ENCODE results near the gene CDK16. TPM values are rescaled to one million over a fixed set of nuclear protein-coding genes. Genes with fewer than 3 reads are reported as not detected.

CDK16 gene
- total RNA-seq, 2 experiments from 2014 or later: 68.5 to 86.1 TPM

DNA sequence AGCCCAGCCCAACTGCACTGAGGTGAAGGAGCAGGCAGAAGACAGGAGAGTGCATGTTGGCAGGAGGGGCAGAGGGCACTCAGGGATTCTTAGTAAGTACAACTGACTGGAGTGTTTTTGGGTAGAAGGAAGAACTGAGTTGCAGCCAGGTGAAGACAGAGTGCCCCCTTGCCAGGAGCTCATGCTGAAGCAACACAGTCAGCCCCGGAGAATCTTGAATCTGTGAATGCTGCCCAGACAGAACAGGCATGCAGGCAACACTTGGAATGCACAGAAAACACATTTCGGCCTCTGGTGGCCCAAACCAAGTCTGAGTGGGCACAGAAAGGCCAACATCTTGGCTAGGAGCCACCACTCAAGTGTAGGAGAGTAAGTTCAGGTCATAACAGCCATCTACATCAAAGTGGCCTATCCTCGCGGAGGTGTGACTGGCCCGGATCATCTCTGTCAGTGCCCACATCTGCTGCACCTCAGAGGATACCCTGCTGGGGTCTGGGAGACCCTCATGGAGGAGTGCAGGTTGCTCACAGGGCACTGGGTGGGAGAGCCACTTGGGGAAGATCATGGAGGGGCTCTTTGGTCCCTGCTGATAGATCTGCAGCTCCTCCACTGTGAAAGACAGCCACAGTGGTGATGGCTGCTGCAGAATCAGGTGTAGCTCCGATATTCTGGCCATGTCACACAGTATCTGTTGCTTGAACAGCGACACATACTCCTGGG is 54.7 kb downstream of the CDK16 start:
- Histone ChIP-seq H3K36me3 (ENCODE audit: insufficient read depth, low read length) (no peaks in the 10 kb centered on the region), H4K20me1 (ENCODE audit: insufficient read depth, low read length) (no peaks in the 10 kb centered on the region), H3K4me3 (ENCODE audit: low read depth, low read length, poor library complexity, severe bottlenecking) (no peak overlapping the region), H3K4me1 (ENCODE audit: insufficient read depth, low read length, poor library complexity, severe bottlenecking) (no peaks in the 10 kb centered on the region), H2AFZ (ENCODE audit: low read length) (no peak overlapping the region), H3K27ac (ENCODE audit: low read depth, low read length, poor library complexity, severe bottlenecking) (no peak overlapping the region), H3K9me3 (ENCODE audit: low read length) (no peaks in the 10 kb centered on the region), H3K9me2 (ENCODE audit: insufficient read depth, low read length) (no peaks in the 10 kb centered on the region), H3K4me2 (ENCODE audit: low read length) (no peak overlapping the region), H3K79me2 (ENCODE audit: insufficient read depth, low read depth, low read length) (no peaks in the 10 kb centered on the region)
- CTCF ChIA-PET (ENCODE audit: unreplicated experiment): no interaction called here
- TF ChIP-seq, protein P1, sequence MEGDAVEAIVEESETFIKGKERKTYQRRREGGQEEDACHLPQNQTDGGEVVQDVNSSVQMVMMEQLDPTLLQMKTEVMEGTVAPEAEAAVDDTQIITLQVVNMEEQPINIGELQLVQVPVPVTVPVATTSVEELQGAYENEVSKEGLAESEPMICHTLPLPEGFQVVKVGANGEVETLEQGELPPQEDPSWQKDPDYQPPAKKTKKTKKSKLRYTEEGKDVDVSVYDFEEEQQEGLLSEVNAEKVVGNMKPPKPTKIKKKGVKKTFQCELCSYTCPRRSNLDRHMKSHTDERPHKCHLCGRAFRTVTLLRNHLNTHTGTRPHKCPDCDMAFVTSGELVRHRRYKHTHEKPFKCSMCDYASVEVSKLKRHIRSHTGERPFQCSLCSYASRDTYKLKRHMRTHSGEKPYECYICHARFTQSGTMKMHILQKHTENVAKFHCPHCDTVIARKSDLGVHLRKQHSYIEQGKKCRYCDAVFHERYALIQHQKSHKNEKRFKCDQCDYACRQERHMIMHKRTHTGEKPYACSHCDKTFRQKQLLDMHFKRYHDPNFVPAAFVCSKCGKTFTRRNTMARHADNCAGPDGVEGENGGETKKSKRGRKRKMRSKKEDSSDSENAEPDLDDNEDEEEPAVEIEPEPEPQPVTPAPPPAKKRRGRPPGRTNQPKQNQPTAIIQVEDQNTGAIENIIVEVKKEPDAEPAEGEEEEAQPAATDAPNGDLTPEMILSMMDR (conservative IDR thresholded peaks at IDR 0.05; ENCODE audit: low read length): no peak
- TF ChIP-seq EZH2phosphoT487 (IDR thresholded peaks at IDR 0.05; ENCODE audit: borderline replicate concordance, low read depth, low read length): no peak
- intact Hi-C loops (cut with micrococcal nuclease; ENCODE audit: unreplicated experiment): no loop called here
- BruUV-seq (replicated peaks): no TSS peak
- POLR2A ChIA-PET: no interaction called here
- no peak for DNase-seq (ENCODE audit: low spot score)

DNA sequence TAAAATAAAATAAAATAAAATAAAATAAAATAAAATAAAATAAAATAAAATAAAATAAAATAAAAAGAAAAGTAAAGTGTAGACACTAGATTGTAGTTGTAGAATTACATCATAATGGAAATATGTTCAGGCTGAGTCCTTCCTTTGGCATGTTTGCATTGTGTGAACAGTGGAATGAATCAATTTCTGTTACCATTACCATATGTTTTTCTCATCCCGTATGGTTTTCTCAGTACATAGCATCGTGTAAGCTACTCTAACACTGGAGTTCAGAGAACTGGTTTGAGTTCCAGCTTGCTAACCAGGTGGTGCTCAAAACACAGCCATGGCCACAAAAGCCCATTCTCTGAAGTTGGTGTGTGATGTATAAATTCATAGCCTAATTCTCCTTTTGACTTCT is 60.2 kb downstream of the CDK16 start:
- Histone ChIP-seq H3K9me3 (ENCODE audit: low read length) (no peaks in the 10 kb centered on the region), H4K20me1 (ENCODE audit: insufficient read depth, low read length) (no peaks in the 10 kb centered on the region), H3K36me3 (ENCODE audit: insufficient read depth, low read length) (no peaks in the 10 kb centered on the region), H3K4me2 (ENCODE audit: low read length) (no peak overlapping the region), H3K9me2 (ENCODE audit: insufficient read depth, low read length) (no peaks in the 10 kb centered on the region), H2AFZ (ENCODE audit: low read length) (no peak overlapping the region), H3K4me1 (ENCODE audit: insufficient read depth, low read length, poor library complexity, severe bottlenecking) (no peaks in the 10 kb centered on the region), H3K27ac (ENCODE audit: low read depth, low read length, poor library complexity, severe bottlenecking) (no peak overlapping the region), H3K4me3 (ENCODE audit: low read depth, low read length, poor library complexity, severe bottlenecking) (no peak overlapping the region), H3K79me2 (ENCODE audit: insufficient read depth, low read depth, low read length) (no peaks in the 10 kb centered on the region)
- TF ChIP-seq, protein P1 (conservative IDR thresholded peaks at IDR 0.05; ENCODE audit: low read length): no peak
- no peak for TF ChIP-seq EZH2phosphoT487 (IDR thresholded peaks at IDR 0.05; ENCODE audit: borderline replicate concordance, low read depth, low read length)
- POLR2A ChIA-PET: no interaction called here
- no peak for DNase-seq (ENCODE audit: low spot score)
- CTCF ChIA-PET (ENCODE audit: unreplicated experiment): no interaction called here
- BruUV-seq (replicated peaks): no TSS peak
- intact Hi-C loops (cut with micrococcal nuclease; ENCODE audit: unreplicated experiment): no loop called here

Other genes with a start within 250 kb of the CDK16 start
- gene RGN, start 140.2 kb upstream of the CDK16 start, total RNA-seq (2014; rRNA removed; shearing (Covaris generic)): 0.25 TPM in 1 of 2 replicates, not detected in the other
- not detected in 2 replicates for gene RGN, start 140.2 kb upstream of the CDK16 start, total RNA-seq (2022)
- gene NDUFB11, start 74.0 kb upstream of the CDK16 start, total RNA-seq (2014; rRNA removed; shearing (Covaris generic)): 139 TPM in 2 replicates
- gene NDUFB11, start 74.0 kb upstream of the CDK16 start, total RNA-seq (2022): 76.8 and 78.1 TPM in 2 replicates
- 40.1 and 45.6 TPM in 2 replicates for gene RBM10, start 73.5 kb upstream of the CDK16 start, total RNA-seq (2014; rRNA removed; shearing (Covaris generic))
- 44.9 and 46.6 TPM in 2 replicates for gene RBM10, start 73.5 kb upstream of the CDK16 start, total RNA-seq (2022)
- 137 and 169 TPM in 2 replicates for gene UBA1, start 24.9 kb upstream of the CDK16 start, total RNA-seq (2014; rRNA removed; shearing (Covaris generic))
- 294 and 296 TPM in 2 replicates for gene UBA1, start 24.9 kb upstream of the CDK16 start, total RNA-seq (2022)
- 46.5 and 49.3 TPM in 2 replicates for gene USP11, start 14.3 kb downstream of the CDK16 start, total RNA-seq (2014; rRNA removed; shearing (Covaris generic))
- gene USP11, start 14.3 kb downstream of the CDK16 start, total RNA-seq (2022): 91.8 and 106 TPM in 2 replicates
- gene ZNF157, start 151.9 kb downstream of the CDK16 start, total RNA-seq (2014; rRNA removed; shearing (Covaris generic)): 0.62 and 1.0 TPM in 2 replicates
- 1.4 and 1.7 TPM in 2 replicates for gene ZNF157, start 151.9 kb downstream of the CDK16 start, total RNA-seq (2022)